KOPT-K1 (cell line): ENCODE measurements around the gene PICALM.

Source experiments
- H3K27ac ChIP-seq: fragments of 200-600 bp; sonication (generic); 2 replicates; pipeline ENCODE4 v1.5.1; 2016; ENCODE audit warnings: antibody characterized with exemption, mild to moderate bottlenecking, low read depth, low read length; ENCODE audit not compliant: poor library complexity, severe bottlenecking
- H3K36me3 ChIP-seq: fragments of 200-600 bp; sonication (generic); 2 replicates; pipeline ENCODE4 v1.5.1; 2017; ENCODE audit warnings: antibody characterized with exemption, mild to moderate bottlenecking, low read length, moderate library complexity; ENCODE audit not compliant: insufficient read depth
- H3K9me3 ChIP-seq: fragments of 200-600 bp; sonication (generic); 2 replicates; pipeline ENCODE4 v1.5.1; 2017; ENCODE audit warnings: antibody characterized with exemption, low read length, mild to moderate bottlenecking; ENCODE audit not compliant: insufficient read depth, poor library complexity, severe bottlenecking

The PICALM gene

DNA sequence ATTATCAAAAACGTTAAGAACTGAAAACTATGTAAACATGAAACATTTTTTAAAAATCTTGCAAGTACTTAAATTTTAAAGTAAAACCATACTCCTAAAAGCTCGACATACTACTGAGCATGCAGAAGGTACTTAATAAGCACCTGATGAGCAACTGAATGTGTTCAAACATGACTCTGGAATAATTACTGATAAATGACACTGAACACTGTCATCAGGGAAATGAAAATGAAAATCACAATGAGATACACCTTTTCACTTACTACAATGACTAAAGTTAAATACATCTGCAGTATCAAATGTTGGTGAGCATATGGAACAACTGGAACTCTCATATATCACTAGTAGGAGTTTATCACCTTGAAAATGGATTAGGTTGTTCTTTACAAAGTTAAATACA lies 65.2 kb downstream of the PICALM start:
- Histone ChIP-seq H3K9me3 (no peaks in the 10 kb centered on the region), H3K27ac (no peak overlapping the region), H3K36me3 (peaks cover 99% of the 10 kb centered on the region)

DNA sequence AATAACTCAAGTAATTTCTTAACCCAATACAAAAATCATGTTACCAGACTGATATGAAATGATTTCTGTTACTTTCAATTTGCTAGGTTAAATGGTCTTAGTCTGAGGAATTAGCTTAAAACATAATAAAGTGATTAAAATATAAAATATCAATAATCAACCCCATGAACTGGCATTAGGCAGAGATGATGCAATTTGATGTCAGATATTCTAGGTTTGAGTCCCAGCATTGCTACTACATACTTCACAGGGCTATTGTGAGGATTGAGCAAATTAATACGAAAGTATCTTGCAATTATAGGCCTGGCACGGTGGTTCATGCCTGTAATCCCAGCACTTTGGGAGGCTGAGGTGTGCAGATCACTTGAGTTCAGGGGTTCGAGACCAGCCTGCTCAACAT lies 66.5 kb downstream of the PICALM start:
- Histone ChIP-seq H3K36me3 (peaks cover 99% of the 10 kb centered on the region), H3K27ac (no peak overlapping the region), H3K9me3 (no peaks in the 10 kb centered on the region)

DNA sequence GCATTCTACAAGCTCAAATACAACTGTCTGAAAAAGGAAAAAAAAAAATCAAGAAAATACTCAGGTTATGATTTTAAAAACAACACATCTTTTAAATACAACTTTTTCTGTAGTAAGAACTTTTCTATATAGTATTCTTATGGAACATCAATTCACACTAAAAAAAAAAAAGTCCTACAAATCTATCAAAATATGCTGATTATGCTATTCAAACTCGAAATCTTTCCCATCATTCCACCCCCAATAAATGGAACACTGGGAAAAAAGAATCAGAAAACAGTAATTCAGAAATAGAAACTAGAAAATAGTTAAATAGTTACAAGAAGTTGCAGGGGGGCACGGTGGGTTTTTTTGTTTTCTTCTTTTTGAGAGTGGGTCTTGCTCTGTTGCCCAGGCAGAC lies 77.4 kb downstream of the PICALM start:
- no peak overlapping the region for H3K27ac ChIP-seq
- H3K9me3 ChIP-seq, result no peaks in the 10 kb centered on the region
- peaks cover 91% of the 10 kb centered on the region for H3K36me3 ChIP-seq

DNA sequence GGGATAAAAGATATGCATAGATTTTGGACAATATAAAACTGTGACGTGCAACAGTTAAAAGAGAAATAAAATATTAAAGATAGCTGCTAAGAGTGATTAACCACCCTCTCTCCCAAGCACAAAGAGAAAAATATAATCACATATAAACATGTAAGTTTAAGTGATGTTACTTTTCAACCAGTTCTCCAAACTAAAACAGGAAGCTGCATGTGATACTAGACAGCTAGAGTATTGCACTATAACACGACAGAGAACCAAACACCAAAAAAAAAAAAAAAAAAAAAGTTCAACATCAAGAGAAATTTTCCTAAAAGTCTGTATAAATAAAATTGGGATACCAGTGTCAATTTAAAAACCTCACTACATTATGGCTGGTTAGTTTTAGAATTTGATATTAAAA lies 79.1 kb downstream of the PICALM start:
- Histone ChIP-seq H3K27ac (no peak overlapping the region), H3K36me3 (peaks cover 92% of the 10 kb centered on the region), H3K9me3 (no peaks in the 10 kb centered on the region)

DNA sequence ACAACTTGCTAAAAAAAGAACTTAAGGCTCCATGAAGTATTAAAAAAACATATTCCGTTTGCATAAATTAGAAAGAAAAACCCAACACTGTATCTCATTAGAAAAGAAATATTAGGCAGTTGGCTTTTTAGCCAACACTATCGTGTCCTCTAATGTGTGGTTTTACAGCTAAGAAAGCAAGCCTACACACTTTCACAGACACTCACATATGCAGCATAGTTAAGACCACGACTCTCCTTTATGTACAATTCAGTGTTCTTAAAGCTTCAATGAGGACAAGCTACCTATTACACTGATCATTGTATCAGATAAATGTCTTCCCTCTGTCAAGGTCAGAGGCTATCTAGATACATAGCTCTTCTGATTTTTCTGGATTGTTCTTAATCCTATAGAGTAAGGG lies 80.1 kb downstream of the PICALM start:
- Histone ChIP-seq H3K9me3 (no peaks in the 10 kb centered on the region), H3K27ac (no peak overlapping the region), H3K36me3 (peaks cover 92% of the 10 kb centered on the region)

DNA sequence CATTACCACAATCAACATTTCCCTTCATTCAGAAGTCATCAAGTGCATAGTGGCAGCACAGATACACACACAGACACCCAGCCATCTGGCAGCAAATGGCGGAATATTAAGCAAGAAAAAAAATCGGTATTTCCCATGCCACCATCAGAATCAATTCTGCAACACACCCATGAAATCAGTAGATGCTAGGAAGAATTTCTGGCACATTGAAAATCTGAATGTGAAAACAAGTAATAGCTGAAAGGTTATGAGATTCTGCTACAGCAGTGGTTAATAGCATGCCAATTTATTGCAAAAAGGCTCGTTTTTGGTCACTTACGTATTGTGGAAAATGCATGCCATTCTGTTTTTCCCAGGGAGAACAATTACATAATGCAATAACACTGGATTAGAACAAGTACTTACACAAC lies 91.1 kb downstream of the PICALM start:
- no peaks in the 10 kb centered on the region for H3K9me3 ChIP-seq
- H3K36me3 ChIP-seq, result peaks cover 88% of the 10 kb centered on the region

DNA sequence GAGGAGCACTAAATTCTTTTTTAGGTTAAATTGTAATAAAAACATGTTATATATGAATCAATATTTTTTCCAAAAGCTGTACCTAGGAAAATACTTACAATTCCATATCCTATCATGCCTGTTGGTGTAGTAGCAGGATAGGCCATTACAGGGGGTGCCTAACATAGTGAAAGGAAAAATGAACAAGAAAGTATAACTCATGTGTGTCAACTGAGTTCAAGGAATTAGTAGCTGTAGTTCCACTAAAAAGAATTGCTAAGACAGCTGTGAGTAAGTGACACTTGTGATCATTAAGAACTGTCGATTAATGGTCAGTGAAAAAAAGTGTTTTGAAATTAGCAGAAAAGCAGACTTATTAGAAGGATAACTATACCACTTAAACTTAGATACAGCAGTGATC lies 92.4 kb downstream of the PICALM start:
- Histone ChIP-seq H3K9me3 (no peaks in the 10 kb centered on the region), H3K27ac (no peak overlapping the region), H3K36me3 (peaks cover 93% of the 10 kb centered on the region)

More for the DNA sequence above, 91.1 kb downstream of the PICALM start:
- no peak overlapping the region for H3K27ac ChIP-seq

DNA sequence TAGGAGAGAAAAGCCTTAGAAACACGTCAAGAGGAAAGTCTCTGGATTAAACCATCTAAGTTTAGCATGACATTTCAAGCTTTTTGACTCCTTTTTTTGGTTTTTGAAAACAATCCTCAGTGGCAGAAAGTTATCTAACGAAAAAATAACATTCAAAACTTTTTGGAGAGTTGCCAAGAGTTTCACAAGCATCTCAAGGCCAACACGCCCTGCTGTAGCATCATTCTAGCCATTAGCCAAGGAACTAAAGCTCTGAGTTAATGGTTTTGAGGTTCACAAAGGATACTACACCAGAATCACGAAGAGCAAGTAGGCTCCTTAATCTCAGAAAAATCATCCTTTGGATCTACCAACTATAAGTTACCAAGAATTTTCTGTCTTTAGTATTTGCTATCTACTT lies 94.8 kb downstream of the PICALM start:
- peaks cover 89% of the 10 kb centered on the region for H3K36me3 ChIP-seq
- H3K27ac ChIP-seq, result no peak overlapping the region
- no peaks in the 10 kb centered on the region for H3K9me3 ChIP-seq

DNA sequence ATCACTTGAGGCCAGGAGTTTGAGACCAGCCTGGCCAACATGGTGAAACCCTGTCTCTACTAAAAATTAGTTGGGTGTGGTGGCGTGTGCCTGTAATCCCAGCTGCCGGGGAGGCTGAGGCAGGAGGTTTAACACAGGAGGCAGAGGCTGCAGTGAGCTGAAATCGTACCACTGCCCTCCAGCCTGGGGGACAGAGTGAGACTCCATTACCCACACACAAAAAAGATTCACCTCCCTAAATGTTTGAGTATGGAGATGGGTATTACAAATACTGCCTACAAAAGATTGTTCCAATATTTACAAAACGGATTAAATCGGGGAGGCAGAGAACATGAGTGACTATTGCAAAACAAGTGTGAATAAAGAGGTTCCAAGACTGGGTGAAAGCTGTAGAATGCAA lies 98.3 kb downstream of the PICALM start:
- no peaks in the 10 kb centered on the region for H3K9me3 ChIP-seq
- H3K27ac ChIP-seq, result no peak overlapping the region
- H3K36me3 ChIP-seq, result peaks cover 88% of the 10 kb centered on the region

DNA sequence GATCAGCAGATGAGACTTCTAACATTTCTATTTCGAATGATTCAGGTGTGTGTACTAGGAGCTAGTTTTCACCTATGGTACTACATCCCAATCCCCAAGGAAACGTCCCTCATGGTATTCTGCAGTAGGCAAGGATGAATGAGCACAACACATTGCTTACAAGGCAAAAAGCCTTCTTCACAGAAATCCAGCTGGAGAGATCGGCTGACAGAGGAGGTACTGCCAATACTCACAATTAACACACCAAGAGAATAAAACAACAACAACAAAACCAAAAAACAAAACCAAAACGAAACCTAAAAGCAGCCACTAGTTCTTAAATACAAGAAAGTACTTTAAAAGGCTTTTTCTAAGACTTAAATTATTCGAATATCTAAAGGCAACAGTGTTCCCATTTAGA lies 101.4 kb downstream of the PICALM start:
- H3K9me3 ChIP-seq, result no peaks in the 10 kb centered on the region
- H3K36me3 ChIP-seq, result peaks cover 86% of the 10 kb centered on the region
- no peak overlapping the region for H3K27ac ChIP-seq

DNA sequence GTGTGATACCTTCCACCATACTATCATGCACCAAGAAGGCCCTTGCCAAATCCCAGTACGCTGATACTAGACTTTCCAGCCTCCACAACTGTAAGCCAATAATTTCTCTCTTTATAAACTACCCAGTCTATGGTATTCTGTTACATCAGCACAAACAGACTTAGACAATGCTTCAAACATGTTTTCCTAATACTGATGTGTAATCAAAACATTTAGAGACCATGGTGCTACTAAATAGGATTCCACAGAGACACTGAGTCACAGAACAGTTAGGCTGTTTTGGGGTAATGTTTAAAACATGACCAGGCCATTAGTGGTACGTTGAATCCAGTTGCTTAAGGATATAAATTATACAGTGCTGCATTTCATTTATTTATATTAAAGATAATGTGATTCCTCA lies 103.7 kb downstream of the PICALM start:
- no peaks in the 10 kb centered on the region for H3K9me3 ChIP-seq
- peaks cover 85% of the 10 kb centered on the region for H3K36me3 ChIP-seq
- H3K27ac ChIP-seq, result no peak overlapping the region

DNA sequence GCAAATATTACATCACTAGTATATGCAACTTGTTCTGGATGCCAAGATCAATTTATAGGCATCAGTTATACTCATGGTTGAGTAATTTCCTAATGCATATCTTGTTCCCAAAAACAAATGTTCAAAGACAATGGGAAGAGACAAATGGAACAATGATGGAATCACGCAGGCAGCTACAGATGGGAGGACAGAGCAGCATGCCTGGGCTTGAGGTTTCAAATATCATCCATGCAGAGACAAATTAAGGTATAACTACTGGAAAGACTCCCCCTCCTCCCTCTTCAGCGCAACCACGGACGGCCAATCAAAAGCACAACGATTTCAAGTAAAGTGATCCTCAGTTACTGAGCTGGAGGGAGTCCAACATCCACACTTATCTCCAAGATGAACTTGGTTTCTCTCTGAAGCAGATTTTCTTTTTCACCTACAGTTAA lies 106.9 kb downstream of the PICALM start:
- H3K9me3 ChIP-seq, result no peaks in the 10 kb centered on the region
- no peak overlapping the region for H3K27ac ChIP-seq
- H3K36me3 ChIP-seq, result peaks cover 91% of the 10 kb centered on the region

DNA sequence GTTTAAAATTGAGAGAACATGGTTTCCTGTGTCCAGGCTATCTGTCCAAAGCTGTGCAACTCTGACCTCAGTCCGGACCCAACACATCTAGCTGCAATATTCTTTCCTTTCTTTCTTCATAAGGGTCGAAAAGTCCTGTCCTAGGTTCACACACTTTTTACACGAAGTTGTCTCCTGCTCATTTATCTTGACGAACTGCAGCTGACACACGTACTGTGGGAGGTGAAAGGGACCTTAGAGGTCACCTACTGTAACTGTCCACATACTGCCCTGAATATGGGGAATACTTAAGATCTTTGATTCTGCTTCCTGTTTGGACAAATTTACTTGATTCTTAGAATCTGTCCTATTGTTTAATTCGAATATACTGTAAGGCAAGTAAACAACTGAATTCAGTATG lies 107.8 kb downstream of the PICALM start:
- no peak overlapping the region for H3K27ac ChIP-seq
- peaks cover 91% of the 10 kb centered on the region for H3K36me3 ChIP-seq

DNA sequence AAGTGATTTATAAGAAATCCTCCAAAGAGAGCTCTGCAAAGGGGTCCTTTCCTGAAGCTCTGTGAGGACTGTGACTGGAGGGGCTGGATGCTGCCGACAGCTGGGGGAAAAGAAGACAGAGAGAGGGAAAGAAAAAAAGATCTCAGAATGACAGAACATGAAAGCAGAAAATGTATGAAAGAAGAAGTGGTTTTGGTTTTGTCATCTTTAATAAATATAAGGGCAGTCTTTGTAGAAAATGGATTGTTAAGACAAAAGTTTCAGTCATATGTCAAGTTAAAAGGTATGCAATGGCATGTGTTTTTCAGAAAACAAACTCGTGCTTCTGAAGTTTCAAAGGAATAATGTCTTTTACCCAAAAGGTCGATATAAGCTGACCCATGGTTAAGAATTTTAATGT lies 108.2 kb downstream of the PICALM start:
- Histone ChIP-seq H3K27ac (no peak overlapping the region), H3K36me3 (peaks cover 91% of the 10 kb centered on the region), H3K9me3 (no peaks in the 10 kb centered on the region)

More for the DNA sequence above, 107.8 kb downstream of the PICALM start:
- H3K9me3 ChIP-seq, result no peaks in the 10 kb centered on the region

DNA sequence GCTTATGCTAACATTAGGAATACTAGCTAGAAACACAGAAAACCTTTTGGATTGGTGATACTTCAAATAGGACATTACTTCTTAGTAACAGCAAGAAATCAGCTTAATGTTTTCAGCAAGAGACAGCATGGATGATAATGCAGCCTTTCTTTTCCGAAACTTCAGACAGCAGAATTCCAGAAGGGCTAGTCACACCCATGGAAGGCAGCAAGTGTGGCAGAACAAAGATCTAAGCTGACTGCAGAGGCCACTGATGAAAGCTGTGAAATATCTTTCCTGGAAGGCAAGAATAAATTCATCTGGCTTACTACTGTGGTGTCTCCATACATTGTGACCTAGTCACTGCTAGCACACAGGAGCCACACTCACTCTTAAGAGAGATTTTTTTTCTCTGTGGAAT lies 113.4 kb downstream of the PICALM start:
- Histone ChIP-seq H3K36me3 (peaks cover 72% of the 10 kb centered on the region), H3K9me3 (peaks cover 10% of the 10 kb centered on the region), H3K27ac (no peak overlapping the region)

DNA sequence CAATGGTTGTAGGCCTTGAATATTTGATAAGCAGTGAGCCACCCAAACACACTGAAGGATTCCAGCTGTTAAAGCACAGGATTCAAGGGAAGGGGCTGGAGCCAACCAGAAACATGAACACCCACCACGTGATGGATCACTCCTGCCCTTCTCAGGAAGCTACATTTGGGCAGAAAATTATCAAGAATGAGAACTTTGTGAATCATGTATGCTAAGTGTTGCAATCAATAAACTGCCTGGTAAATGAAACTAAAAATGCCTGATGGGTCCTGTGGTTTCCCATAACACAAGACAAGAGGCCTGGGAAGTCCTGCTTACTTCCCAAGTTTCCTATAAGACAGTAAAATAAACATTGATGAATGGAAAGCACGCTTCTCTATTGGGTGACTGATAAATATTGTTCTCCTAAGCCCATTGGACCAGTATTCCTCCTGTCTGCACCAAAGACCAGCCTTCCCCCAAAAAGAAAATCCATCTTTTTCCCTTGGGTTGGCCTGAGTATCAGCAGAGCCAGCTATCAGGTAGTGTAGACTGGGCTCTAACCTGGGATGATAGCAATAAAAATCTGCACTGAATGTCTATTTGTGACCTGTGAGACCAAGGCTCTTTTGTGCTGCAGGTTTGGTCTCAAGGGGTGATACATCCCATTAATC lies 115.3 kb downstream of the PICALM start:
- Histone ChIP-seq H3K9me3 (peaks cover 10% of the 10 kb centered on the region), H3K36me3 (peaks cover 56% of the 10 kb centered on the region), H3K27ac (no peak overlapping the region)
